Transverse colon (tissue), 4 donors: ENCODE measurements around the gene COX7A2L. TPM values are rescaled to one million over a fixed set of nuclear protein-coding genes. Genes with fewer than 3 reads are reported as not detected.

ENCODE experiments used
- DNase-seq: peaks from one replicate; pipeline ENCODE4 v3.0.0-alpha.2; 2019
- H3K27ac ChIP-seq, 4 donors: fragments of 200-600 bp; sonication (generic); 2 replicates each; pipeline ENCODE4 v1.5.1; 2016 to 2018; ENCODE audit warnings: inconsistent platforms in 4 of 4
- H3K27me3 ChIP-seq: fragments of 200-600 bp; sonication (generic); 2 replicates; pipeline ENCODE4 v1.5.1; 2017; ENCODE audit warnings: inconsistent platforms
- H3K36me3 ChIP-seq, 4 donors: fragments of 200-600 bp; sonication (generic); 2 replicates each; pipeline ENCODE4 v1.5.1; 2017 to 2019; ENCODE audit warnings: inconsistent platforms in 4 of 4
- H3K4me1 ChIP-seq, 4 donors: fragments of 200-600 bp; sonication (generic); 2 replicates each; pipeline ENCODE4 v1.5.1; 2017 to 2020; ENCODE audit warnings: inconsistent platforms in 4 of 4
- H3K4me3 ChIP-seq, 4 donors: fragments of 200-600 bp; sonication (generic); 1 replicate in 1 of 4; 2 replicates in 3 of 4; pipeline versions ENCODE4 v1.5.1 to v1.6.1; 2017 to 2019; ENCODE audit warnings: inconsistent platforms in 4 of 4
- H3K9me3 ChIP-seq, 2 donors: fragments of 200-600 bp; sonication (generic); 2 replicates each; pipeline ENCODE4 v1.5.1; 2017 to 2019; ENCODE audit warnings: inconsistent platforms in 2 of 2
- EP300 ChIP-seq: sonication (generic); formaldehyde crosslinking; IDR thresholded peaks from one replicate; pipeline ENCODE4 v1.6.1; 2017; ENCODE audit warnings: antibody characterized with exemption, low read depth
- POLR2A ChIP-seq: fragments of 450-650 bp; IDR thresholded peaks from one replicate; pipeline ENCODE4 v1.6.1; 2016; ENCODE audit warnings: antibody characterized with exemption, mild to moderate bottlenecking, moderate library complexity
- POLR2AphosphoS5 ChIP-seq, 3 donors: sonication (generic); formaldehyde crosslinking; IDR thresholded peaks; one replicate each; pipeline ENCODE4 v1.6.1; 2016; ENCODE audit warnings: antibody characterized with exemption in 3 of 3
- WGBS, 2 donors: methylation state at CpG; one replicate each; pipeline ENCODE4 v1.1.5; 2018; ENCODE audit warnings: low coverage in 1 of 2; 5-methylcytosine and 5-hydroxymethylcytosine counted together
- in situ Hi-C, 4 donors: fragments of 200-750 bp; cut with MboI; loops; one replicate each; pipeline versions ENCODE4 v1.15.0 to v1.15.1; 2017; ENCODE audit warnings: low sequenced_read_pairs in 3 of 4, low pct_ligation_motif_present in 1 of 4, low pct_unique_long_range_greater_than_20kb in 1 of 4
- intact Hi-C: fragments of 100-400 bp; cut with DNase I; formaldehyde crosslinking; loops from one replicate; pipeline ENCODE4 v1.15.1; 2023; ENCODE audit warnings: low total_unique reads
- total RNA-seq, 4 donors: library from RNA; depleted of rRNA; stranded (reverse); fragments of >200 nt; gene quantifications; one replicate each; pipeline ENCODE4 v1.1.0, GENCODE V29; 2016
- TF ChIP-seq, protein P1 (sequence below), 5 experiments: fragments of 200-600 bp in 3 of 5; fragments of 450-650 bp in 2 of 5; sonication (generic) in 3 of 5; IDR thresholded peaks; 1 replicate in 2 of 5; 2 replicates in 3 of 5; pipeline ENCODE4 v1.5.1; 2016 to 2017; ENCODE audit warnings: antibody characterized with exemption in 5 of 5, inconsistent platforms in 3 of 5, mild to moderate bottlenecking in 2 of 5, moderate library complexity in 1 of 5

Gene COX7A2L
- total RNA-seq, 4 donors from 2014 or later, result 12.3 to 180 (median 152) TPM

DNA sequence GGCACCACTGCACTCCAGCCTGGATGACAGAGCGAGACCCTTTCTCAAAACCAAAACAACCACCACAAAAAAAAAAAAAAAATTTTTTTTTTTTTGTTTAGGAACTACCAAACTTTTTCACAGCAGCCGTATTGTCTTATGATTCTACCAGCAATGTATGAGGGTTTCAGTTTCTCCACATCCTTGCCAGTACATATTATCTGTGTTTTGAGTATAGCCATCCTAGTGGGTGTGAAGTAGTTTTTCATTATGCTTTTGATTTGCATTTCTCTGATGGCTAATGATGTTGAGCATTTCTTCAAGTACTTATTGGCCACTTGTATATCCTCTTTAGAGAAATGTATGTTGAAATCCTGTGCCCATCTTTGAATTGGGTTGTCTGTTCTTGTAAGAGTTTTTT lies 51.7 kb downstream of the COX7A2L start:
- WGBS, 2 donors, result 98 to 100% methylated on average over 2 of the region's 2 CpGs
- in situ Hi-C loops (no loop called here), intact Hi-C loops (no loop called here)
- peaks cover 0 to 9% (median 5%) of the 10 kb centered on the region in 4 donors for H3K4me1 ChIP-seq
- no peak overlapping the region for H3K4me3 ChIP-seq
- no peak overlapping the region for H3K27ac ChIP-seq
- DNase-seq, result no peak
- no peaks in the 10 kb centered on the region for H3K9me3 ChIP-seq
- peaks cover 0 to 13% (median 0%) of the 10 kb centered on the region in 4 donors for H3K36me3 ChIP-seq
- TF ChIP-seq POLR2A (no peak), EP300 (no peak)
- TF ChIP-seq, protein P1, sequence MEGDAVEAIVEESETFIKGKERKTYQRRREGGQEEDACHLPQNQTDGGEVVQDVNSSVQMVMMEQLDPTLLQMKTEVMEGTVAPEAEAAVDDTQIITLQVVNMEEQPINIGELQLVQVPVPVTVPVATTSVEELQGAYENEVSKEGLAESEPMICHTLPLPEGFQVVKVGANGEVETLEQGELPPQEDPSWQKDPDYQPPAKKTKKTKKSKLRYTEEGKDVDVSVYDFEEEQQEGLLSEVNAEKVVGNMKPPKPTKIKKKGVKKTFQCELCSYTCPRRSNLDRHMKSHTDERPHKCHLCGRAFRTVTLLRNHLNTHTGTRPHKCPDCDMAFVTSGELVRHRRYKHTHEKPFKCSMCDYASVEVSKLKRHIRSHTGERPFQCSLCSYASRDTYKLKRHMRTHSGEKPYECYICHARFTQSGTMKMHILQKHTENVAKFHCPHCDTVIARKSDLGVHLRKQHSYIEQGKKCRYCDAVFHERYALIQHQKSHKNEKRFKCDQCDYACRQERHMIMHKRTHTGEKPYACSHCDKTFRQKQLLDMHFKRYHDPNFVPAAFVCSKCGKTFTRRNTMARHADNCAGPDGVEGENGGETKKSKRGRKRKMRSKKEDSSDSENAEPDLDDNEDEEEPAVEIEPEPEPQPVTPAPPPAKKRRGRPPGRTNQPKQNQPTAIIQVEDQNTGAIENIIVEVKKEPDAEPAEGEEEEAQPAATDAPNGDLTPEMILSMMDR (IDR thresholded peaks at IDR 0.05), result no peak
- no peaks in the 10 kb centered on the region for H3K27me3 ChIP-seq

- in situ Hi-C loops (no loop called here), intact Hi-C loops (no loop called here)
- Histone ChIP-seq H3K27me3 (no peaks in the 10 kb centered on the region), H3K36me3 (peaks cover 0 to 30% (median 5%) of the 10 kb centered on the region in 4 donors), H3K9me3 (no peaks in the 10 kb centered on the region), H3K27ac (no peak overlapping the region), H3K4me3 (no peak overlapping the region), H3K4me1 (peaks cover 0 to 9% (median 5%) of the 10 kb centered on the region in 4 donors)
- TF ChIP-seq POLR2A, result no peak
- TF ChIP-seq POLR2AphosphoS5 (IDR thresholded peaks at IDR 0.05), result no peak
- no peak for TF ChIP-seq EP300
- TF ChIP-seq, protein P1 (IDR thresholded peaks at IDR 0.05), result no peak
- DNase-seq, result no peak
These were observed 53.8 kb downstream of the COX7A2L start for GRCh38 chr2:42307180-42307579.

DNA sequence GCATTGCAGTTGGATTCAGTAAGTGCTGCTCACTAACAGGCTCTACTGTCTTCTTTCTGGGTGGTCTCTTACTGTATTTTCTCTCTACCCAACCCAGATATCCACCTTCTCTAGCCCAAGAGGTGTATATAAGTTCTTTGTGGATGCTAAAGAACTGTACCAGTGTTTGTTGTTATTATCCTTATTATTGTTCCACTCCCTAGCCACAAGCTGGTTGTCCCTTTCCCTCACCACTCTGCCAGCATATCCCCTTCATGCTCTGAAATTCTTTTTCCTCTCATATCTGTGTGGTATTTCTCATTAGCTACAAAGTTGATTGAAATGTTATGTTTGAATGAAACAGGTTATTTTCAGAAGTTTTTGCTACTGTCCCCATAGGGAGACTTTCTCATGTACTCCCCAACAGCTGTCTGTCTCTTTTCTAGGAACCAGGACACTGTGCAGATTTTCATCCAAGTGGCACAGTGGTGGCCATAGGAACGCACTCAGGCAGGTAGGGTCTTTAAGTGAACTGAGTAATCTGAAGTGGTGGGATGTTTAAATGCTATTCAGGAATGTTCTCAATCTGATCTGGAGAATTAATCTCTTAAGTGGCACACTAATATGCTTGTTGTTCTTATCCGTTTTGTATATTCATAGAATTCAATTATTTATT lies 56.8 kb downstream of the COX7A2L start:
- TF ChIP-seq, protein P1 (IDR thresholded peaks at IDR 0.05), result no peak
- TF ChIP-seq POLR2AphosphoS5 (IDR thresholded peaks at IDR 0.05) (no peak), EP300 (no peak), POLR2A (no peak)
- H3K36me3 ChIP-seq, result peaks cover 0 to 35% (median 7%) of the 10 kb centered on the region in 4 donors
- no peak for DNase-seq
- H3K4me1 ChIP-seq, result no peaks in the 10 kb centered on the region
- no peak overlapping the region for H3K27ac ChIP-seq
- no peak overlapping the region for H3K4me3 ChIP-seq
- intact Hi-C loops, result no loop called here
- in situ Hi-C loops, result no loop called here
- no peaks in the 10 kb centered on the region for H3K27me3 ChIP-seq
- WGBS, 2 donors, result 98 to 100% methylated on average over 1 to 2 of the region's 2 CpGs
- no peaks in the 10 kb centered on the region for H3K9me3 ChIP-seq

GRCh38 chr2:42303252-42303651 lies 57.8 kb downstream of the COX7A2L start:
- 83 to 92% methylated on average over 3 of the region's 3 CpGs for WGBS, 2 donors
- in situ Hi-C loops, result no loop called here
- Histone ChIP-seq H3K4me3 (no peak overlapping the region), H3K27me3 (no peaks in the 10 kb centered on the region), H3K36me3 (peaks cover 0 to 39% (median 7%) of the 10 kb centered on the region in 4 donors), H3K27ac (no peak overlapping the region), H3K9me3 (no peaks in the 10 kb centered on the region), H3K4me1 (peaks cover 0 to 5% (median 0%) of the 10 kb centered on the region in 4 donors)
- intact Hi-C loops, result no loop called here
- TF ChIP-seq, protein P1 (IDR thresholded peaks at IDR 0.05), result no peak
- TF ChIP-seq EP300 (no peak), POLR2A (no peak), POLR2AphosphoS5 (IDR thresholded peaks at IDR 0.05) (no peak)
- no peak for DNase-seq
